Measurements from ENCODE around the gene BMAL1. TPM values are rescaled to one million over a fixed set of nuclear protein-coding genes. Genes with fewer than 3 reads are reported as not detected.

Gene BMAL1
- total and polyA plus RNA-seq, 8 donors = 7.1 to 132 (median 16.4) TPM

DNA sequence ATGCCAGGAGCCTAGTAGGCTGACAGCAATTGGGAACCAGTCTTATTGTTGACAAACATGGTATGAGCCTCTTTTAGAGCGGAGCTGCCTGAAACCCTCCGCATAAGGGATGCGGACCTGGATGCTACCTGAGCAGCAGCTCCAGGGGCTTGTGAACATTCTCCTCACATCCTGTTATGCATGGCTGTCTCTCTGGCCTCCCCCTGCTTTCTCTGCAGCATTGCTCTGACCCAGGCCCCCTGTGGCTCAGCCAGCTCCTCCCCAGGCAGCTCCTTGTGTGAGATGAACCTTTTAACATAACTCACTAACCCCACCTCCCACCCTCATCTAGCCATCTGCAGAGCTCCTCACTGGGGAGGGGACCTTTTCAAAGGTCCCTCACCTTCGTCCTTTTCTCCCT, 6.0 kb downstream of the BMAL1 start:
- Histone ChIP-seq H3K9me3 (no peaks in the 10 kb centered on the region), H3K36me3 (no peaks in the 10 kb centered on the region), H3K4me1 (peaks cover 2 to 65% (median 33%) of the 10 kb centered on the region in 4 donors), H3K27me3 (no peaks in the 10 kb centered on the region), H3K27ac (no peak overlapping the region), H3K4me3 (no peak overlapping the region)
- intact Hi-C loops (cut with DNase I; ENCODE audit: low total_unique reads) = loop anchor here (10.0 kb wide), 1 partner anchor 61 kb away; no protein-coding TSS in a partner anchor
- no peak for TF ChIP-seq POLR2A (IDR thresholded peaks at IDR 0.05)
- no peak for TF ChIP-seq EP300 (IDR thresholded peaks at IDR 0.05)
- TF ChIP-seq POLR2AphosphoS5 (IDR thresholded peaks at IDR 0.05) = no peak
- TF ChIP-seq, protein P1, sequence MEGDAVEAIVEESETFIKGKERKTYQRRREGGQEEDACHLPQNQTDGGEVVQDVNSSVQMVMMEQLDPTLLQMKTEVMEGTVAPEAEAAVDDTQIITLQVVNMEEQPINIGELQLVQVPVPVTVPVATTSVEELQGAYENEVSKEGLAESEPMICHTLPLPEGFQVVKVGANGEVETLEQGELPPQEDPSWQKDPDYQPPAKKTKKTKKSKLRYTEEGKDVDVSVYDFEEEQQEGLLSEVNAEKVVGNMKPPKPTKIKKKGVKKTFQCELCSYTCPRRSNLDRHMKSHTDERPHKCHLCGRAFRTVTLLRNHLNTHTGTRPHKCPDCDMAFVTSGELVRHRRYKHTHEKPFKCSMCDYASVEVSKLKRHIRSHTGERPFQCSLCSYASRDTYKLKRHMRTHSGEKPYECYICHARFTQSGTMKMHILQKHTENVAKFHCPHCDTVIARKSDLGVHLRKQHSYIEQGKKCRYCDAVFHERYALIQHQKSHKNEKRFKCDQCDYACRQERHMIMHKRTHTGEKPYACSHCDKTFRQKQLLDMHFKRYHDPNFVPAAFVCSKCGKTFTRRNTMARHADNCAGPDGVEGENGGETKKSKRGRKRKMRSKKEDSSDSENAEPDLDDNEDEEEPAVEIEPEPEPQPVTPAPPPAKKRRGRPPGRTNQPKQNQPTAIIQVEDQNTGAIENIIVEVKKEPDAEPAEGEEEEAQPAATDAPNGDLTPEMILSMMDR (IDR thresholded peaks at IDR 0.05) = no peak
- no peak for DNase-seq
- WGBS, 5 donors = 70 to 96% (median 83%) methylated on average over 4 of the region's 4 CpGs

DNA sequence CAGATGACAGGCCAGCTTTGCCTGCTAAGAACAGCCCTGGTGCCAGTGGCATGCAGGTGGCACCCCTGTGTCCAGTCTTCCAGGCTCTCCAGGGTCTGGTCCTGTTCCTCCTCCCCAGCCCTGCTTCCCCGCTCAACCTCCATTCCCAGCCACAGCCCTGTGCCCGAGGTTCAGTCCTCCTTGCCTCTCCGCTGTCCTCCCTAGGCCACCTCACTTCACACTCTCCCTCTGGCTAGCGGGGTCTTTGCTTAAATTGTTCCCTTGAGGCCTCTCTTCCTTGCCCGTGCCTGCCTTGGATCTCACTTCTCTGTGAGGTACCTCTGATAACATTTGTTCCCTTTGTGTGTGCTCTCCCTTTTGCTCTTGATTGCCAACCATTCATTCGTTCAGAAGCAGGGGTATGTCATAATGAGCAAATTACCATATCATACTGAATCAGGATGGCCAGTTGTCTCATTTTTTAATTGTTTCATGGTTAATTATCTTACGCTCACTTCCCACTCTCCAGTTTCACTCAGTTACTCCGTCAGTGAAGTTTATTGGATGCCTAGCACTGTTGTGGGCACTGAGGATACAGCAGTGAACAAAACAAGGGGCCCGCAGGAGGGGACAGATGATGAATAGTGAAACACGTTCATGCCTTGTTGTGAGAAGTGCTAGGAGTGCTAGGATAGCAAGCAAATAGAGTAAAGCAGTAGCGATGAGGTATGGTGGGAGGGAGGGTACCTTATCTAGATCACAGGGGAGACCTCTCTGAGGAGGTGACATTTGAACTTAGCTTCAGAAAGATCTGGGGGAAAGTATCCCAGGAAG, 7.4 kb downstream of the BMAL1 start:
- no peak overlapping the region for H3K4me3 ChIP-seq
- WGBS, 5 donors = 73 to 90% (median 83%) methylated on average over 11 of the region's 11 CpGs
- H3K27ac ChIP-seq = no peak overlapping the region
- H3K9me3 ChIP-seq = no peaks in the 10 kb centered on the region
- H3K4me1 ChIP-seq = peaks cover 7 to 59% (median 23%) of the 10 kb centered on the region in 4 donors
- TF ChIP-seq POLR2A (IDR thresholded peaks at IDR 0.05) = no peak
- H3K36me3 ChIP-seq = no peaks in the 10 kb centered on the region
- H3K27me3 ChIP-seq = no peaks in the 10 kb centered on the region
- no peak for DNase-seq
- intact Hi-C loops (cut with DNase I; ENCODE audit: low total_unique reads) = loop anchor here (10.0 kb wide), 1 partner anchor 60 kb away; no protein-coding TSS in a partner anchor

DNA sequence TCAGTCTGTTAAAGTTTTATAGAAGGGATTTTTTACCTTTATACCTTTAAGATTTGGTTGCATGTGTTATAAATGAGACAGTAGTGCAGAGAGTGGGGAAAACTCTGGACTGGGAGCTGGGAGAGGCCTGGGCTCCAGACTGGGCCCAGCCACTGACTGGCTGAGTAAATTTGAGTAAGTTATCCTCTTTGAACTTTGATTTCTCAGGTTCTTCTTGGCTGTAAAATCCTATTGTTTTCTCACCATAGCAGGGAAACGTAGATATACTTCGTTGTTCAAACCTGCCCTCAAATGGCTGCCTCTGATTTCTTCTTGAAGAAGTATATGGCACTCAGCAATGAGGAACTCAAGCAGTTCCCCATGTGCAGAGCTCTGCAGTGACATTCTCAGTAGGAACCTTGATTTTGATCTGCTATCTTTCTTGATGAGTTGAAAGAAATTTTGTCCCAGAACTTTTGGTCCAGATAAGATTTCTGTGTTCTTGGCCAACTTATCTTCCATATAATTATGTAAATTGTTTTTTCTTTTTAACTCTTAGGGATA, 8.8 kb downstream of the BMAL1 start:
- TF ChIP-seq POLR2A (IDR thresholded peaks at IDR 0.05) (no peak), POLR2AphosphoS5 (IDR thresholded peaks at IDR 0.05) (no peak)
- DNase-seq = no peak
- H3K9me3 ChIP-seq = no peaks in the 10 kb centered on the region
- WGBS, 5 donors = 14 to 44% (median 21%) methylated on average over 2 of the region's 2 CpGs
- no peaks in the 10 kb centered on the region for H3K36me3 ChIP-seq
- H3K27ac ChIP-seq = no peak overlapping the region
- intact Hi-C loops (cut with DNase I; ENCODE audit: low total_unique reads) = loop anchor here (10.0 kb wide), 1 partner anchor 58 kb away; no protein-coding TSS in a partner anchor
- no peaks in the 10 kb centered on the region for H3K27me3 ChIP-seq
- H3K4me3 ChIP-seq = no peak overlapping the region
- H3K4me1 ChIP-seq = peaks cover 7 to 49% (median 17%) of the 10 kb centered on the region in 4 donors

DNA sequence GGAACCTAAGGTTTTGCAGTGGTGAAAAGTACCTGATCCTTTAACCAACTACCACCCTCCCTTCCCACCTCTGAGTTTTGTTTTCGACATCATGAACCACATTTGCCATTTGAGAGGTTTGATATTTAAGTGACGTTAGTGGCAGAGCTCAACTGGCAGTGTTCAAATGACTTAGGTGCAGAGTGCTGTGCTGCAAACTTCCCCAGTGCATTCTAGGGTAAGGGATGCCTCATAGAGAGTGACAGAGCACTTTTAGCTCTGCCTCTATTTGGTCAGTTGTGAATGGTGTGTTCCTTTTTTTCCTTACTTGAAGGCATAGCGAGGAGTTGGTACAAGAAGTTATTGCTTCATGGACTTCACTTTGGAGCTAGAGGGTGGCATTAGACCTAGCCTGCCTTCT, 9.4 kb downstream of the BMAL1 start:
- Histone ChIP-seq H3K36me3 (no peaks in the 10 kb centered on the region), H3K9me3 (no peaks in the 10 kb centered on the region), H3K4me3 (no peak overlapping the region), H3K27me3 (no peaks in the 10 kb centered on the region), H3K27ac (no peak overlapping the region), H3K4me1 (peaks cover 7 to 42% (median 14%) of the 10 kb centered on the region in 4 donors)
- intact Hi-C loops (cut with DNase I; ENCODE audit: low total_unique reads) = loop anchor here (10.0 kb wide), 1 partner anchor 58 kb away; no protein-coding TSS in a partner anchor
- 80 to 92% (median 85%) methylated on average over 3 of the region's 3 CpGs for WGBS, 5 donors
- TF ChIP-seq, protein P1 (IDR thresholded peaks at IDR 0.05) = no peak
- TF ChIP-seq EP300 (IDR thresholded peaks at IDR 0.05) (no peak), POLR2A (IDR thresholded peaks at IDR 0.05) (no peak), POLR2AphosphoS5 (IDR thresholded peaks at IDR 0.05) (no peak)
- DNase-seq = no peak

DNA sequence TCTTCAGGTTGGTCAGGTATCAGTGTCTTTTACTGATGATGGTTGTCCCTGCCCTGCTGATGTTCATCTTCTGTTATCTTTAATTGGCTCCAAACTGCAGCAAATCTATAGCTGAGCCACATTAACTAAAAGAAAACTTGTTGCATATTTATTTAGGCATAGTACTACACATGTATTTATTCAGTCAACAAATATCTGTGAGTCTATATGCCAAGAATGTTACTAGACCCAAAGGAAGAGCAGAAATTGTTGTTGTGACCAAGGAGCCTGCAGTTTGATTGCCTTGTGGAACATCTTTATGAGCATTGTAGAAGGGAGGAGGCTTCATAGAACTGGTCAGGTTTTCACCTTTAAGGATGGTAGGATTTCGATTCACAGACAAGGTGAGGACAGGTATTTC, 10.1 kb downstream of the BMAL1 start:
- H3K27ac ChIP-seq = no peak overlapping the region
- H3K36me3 ChIP-seq = no peaks in the 10 kb centered on the region
- intact Hi-C loops (cut with DNase I; ENCODE audit: low total_unique reads) = loop anchor here (10.0 kb wide), 1 partner anchor 57 kb away; no protein-coding TSS in a partner anchor
- H3K4me1 ChIP-seq = peaks cover 7 to 36% (median 14%) of the 10 kb centered on the region in 4 donors
- no peaks in the 10 kb centered on the region for H3K9me3 ChIP-seq
- H3K4me3 ChIP-seq = no peak overlapping the region
- WGBS, 5 donors = 77 to 91% (median 82%) methylated on average over 1 of the region's 1 CpG
- TF ChIP-seq, protein P1 (IDR thresholded peaks at IDR 0.05) = no peak
- no peak for TF ChIP-seq POLR2A (IDR thresholded peaks at IDR 0.05)
- TF ChIP-seq POLR2AphosphoS5 (IDR thresholded peaks at IDR 0.05) = no peak
- TF ChIP-seq EP300 (IDR thresholded peaks at IDR 0.05) = no peak
- H3K27me3 ChIP-seq = no peaks in the 10 kb centered on the region
- no peak for DNase-seq

All from stomach (tissue), 9 donors.